GM19468 (cell line): ENCODE data around the gene CLNK.

Experiments
- ATAC-seq: cut with Tn5 transposase; IDR thresholded peaks from one replicate; pipeline ENCODE4 v1.9.1; 2021; ENCODE audit warnings: mild to moderate bottlenecking, moderate library complexity, moderate number of reproducible peaks; ENCODE audit not compliant: unreplicated experiment; ENCODE audit errors: extremely low read depth

Gene CLNK

GRCh38 chr4:10466161-10466560 is 218.4 kb downstream of the CLNK start:
- ATAC-seq, result no peak

- no peak for ATAC-seq
These were observed 221.7 kb downstream of the CLNK start for GRCh38 chr4:10462876-10463275.

GRCh38 chr4:10461850-10462400 is 222.6 kb downstream of the CLNK start:
- no peak for ATAC-seq

GRCh38 chr4:10461091-10461849 is 223.3 kb downstream of the CLNK start:
- ATAC-seq, result peak; percentile 89

GRCh38 chr4:10460313-10461047 is 224.1 kb downstream of the CLNK start:
- no peak for ATAC-seq

GRCh38 chr4:10459305-10459704 is 225.3 kb downstream of the CLNK start:
- ATAC-seq, result no peak

- ATAC-seq, result no peak
These were observed 226.4 kb downstream of the CLNK start for GRCh38 chr4:10458177-10458576.

- peak; percentile 68 for ATAC-seq
These were observed 227.2 kb downstream of the CLNK start, which contains the start of gene ZNF518B for GRCh38 chr4:10457255-10457801. Gene ZNF518B (minus strand): TSS chr4:10457426. CDS start chr4:10446328, 11,098 bp downstream.

GRCh38 chr4:10456595-10457254 is 227.8 kb downstream of the CLNK start:
- ATAC-seq, result peak; percentile 30

- ATAC-seq, result no peak
These were observed 228.3 kb downstream of the CLNK start for GRCh38 chr4:10456260-10456594.

GRCh38 chr4:10455133-10455532 is 229.4 kb downstream of the CLNK start:
- ATAC-seq, result no peak

GRCh38 chr4:10454726-10455125 is 229.8 kb downstream of the CLNK start:
- no peak for ATAC-seq

GRCh38 chr4:10454121-10454520 is 230.4 kb downstream of the CLNK start:
- ATAC-seq, result no peak

GRCh38 chr4:10448991-10449390 is 235.6 kb downstream of the CLNK start:
- no peak for ATAC-seq

- no peak for ATAC-seq
These were observed 241.6 kb downstream of the CLNK start for GRCh38 chr4:10442976-10443375.

- no peak for ATAC-seq
These were observed 243.1 kb downstream of the CLNK start for GRCh38 chr4:10441512-10441911.

- no peak for ATAC-seq
These were observed 245.6 kb downstream of the CLNK start for GRCh38 chr4:10438924-10439323.

GRCh38 chr4:10437735-10438134 is 246.8 kb downstream of the CLNK start:
- no peak for ATAC-seq
